ENCODE results near the gene KANTR. TPM values are rescaled to one million over a fixed set of nuclear protein-coding genes. Genes with fewer than 3 reads are reported as not detected.

The KANTR gene
- total RNA-seq, 1 donor from 2014 or later: 10.2 TPM

GRCh38 chrX:53080628-53081580, 13.0 kb upstream of the KANTR start:
- DNase-seq (ENCODE audit: low spot score): peak; percentile 68

GRCh38 chrX:53081925-53082772, 11.8 kb upstream of the KANTR start, which contains the start of gene TSPYL2:
TSPYL2 (plus strand) TSS chrX:53082367; CDS start chrX:53082499, 132 bp downstream.
- peak; percentile 96 for DNase-seq (ENCODE audit: low spot score)

- DNase-seq (ENCODE audit: low spot score): no peak
Measured at GRCh38 chrX:53082773-53083616, 10.9 kb upstream of the KANTR start.

- DNase-seq (ENCODE audit: low spot score): no peak
Measured at GRCh38 chrX:53084043-53084570, 9.8 kb upstream of the KANTR start.

GRCh38 chrX:53084863-53085262, 9.1 kb upstream of the KANTR start:
- no peak for DNase-seq (ENCODE audit: low spot score)

GRCh38 chrX:53085661-53086229, 8.2 kb upstream of the KANTR start:
- no peak for DNase-seq (ENCODE audit: low spot score)

GRCh38 chrX:53086464-53086863, 7.5 kb upstream of the KANTR start:
- no peak for DNase-seq (ENCODE audit: low spot score)

- no peak for DNase-seq (ENCODE audit: low spot score)
Measured at GRCh38 chrX:53087388-53087831, 6.5 kb upstream of the KANTR start.

GRCh38 chrX:53088136-53088974, 5.6 kb upstream of the KANTR start:
- no peak for DNase-seq (ENCODE audit: low spot score)

GRCh38 chrX:53089224-53089842, 4.6 kb upstream of the KANTR start:
- no peak for DNase-seq (ENCODE audit: low spot score)

GRCh38 chrX:53089925-53090324, 4.0 kb upstream of the KANTR start:
- DNase-seq (ENCODE audit: low spot score): no peak

- DNase-seq (ENCODE audit: low spot score): no peak
Measured at GRCh38 chrX:53091354-53091753, 2.6 kb upstream of the KANTR start.

- DNase-seq (ENCODE audit: low spot score): no peak
Measured at GRCh38 chrX:53093177-53093655, 726 bp upstream of the KANTR start.

- DNase-seq (ENCODE audit: low spot score): no peak
Measured at GRCh38 chrX:53094582-53094905, 602 bp downstream of the KANTR start.

GRCh38 chrX:53095796-53096195, 1.9 kb downstream of the KANTR start:
- DNase-seq (ENCODE audit: low spot score): no peak

- DNase-seq (ENCODE audit: low spot score): no peak
Measured at GRCh38 chrX:53114864-53115549, 21.1 kb downstream of the KANTR start.

GRCh38 chrX:53115550-53115874, 21.6 kb downstream of the KANTR start:
- DNase-seq (ENCODE audit: low spot score): no peak

GRCh38 chrX:53116101-53116500, 22.2 kb downstream of the KANTR start:
- no peak for DNase-seq (ENCODE audit: low spot score)

Measured in mesenteric fat pad (tissue), 1 donor.